Measurements from ENCODE around the gene STEAP2.

STEAP2 gene

GRCh38 chr7:90222811-90223725, 11.5 kb downstream of the STEAP2 start:
- DNase-seq (ENCODE audit: low read depth), result no peak
- TF ChIP-seq, protein P1, sequence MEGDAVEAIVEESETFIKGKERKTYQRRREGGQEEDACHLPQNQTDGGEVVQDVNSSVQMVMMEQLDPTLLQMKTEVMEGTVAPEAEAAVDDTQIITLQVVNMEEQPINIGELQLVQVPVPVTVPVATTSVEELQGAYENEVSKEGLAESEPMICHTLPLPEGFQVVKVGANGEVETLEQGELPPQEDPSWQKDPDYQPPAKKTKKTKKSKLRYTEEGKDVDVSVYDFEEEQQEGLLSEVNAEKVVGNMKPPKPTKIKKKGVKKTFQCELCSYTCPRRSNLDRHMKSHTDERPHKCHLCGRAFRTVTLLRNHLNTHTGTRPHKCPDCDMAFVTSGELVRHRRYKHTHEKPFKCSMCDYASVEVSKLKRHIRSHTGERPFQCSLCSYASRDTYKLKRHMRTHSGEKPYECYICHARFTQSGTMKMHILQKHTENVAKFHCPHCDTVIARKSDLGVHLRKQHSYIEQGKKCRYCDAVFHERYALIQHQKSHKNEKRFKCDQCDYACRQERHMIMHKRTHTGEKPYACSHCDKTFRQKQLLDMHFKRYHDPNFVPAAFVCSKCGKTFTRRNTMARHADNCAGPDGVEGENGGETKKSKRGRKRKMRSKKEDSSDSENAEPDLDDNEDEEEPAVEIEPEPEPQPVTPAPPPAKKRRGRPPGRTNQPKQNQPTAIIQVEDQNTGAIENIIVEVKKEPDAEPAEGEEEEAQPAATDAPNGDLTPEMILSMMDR (IDR thresholded peaks at IDR 0.05; ENCODE audit: low read depth, low read length, missing control alignments), result no peak
- H3K4me3 ChIP-seq (ENCODE audit: low read depth, low read length), result no peak overlapping the region

DNA sequence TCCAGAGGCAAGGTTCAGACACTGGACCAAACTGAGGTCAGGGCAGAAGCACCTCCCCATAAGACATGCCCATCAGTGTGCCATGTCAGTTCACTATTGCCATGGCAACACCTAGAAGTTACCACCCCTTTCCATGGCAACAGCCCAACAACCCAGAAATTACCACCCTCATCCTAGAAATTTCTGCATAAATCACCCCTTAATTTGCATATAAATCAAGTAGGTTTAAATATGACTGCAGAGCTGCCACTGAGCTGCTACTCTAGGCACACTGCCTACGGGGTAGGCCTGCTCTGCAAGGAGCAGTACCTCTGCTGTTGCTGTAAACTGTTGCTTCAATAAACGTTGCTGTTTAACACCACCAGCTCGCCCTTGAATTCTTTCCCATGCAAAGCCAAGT, 12.7 kb downstream of the STEAP2 start:
- TF ChIP-seq, protein P1 (IDR thresholded peaks at IDR 0.05; ENCODE audit: low read depth, low read length, missing control alignments), result no peak
- no peak for DNase-seq (ENCODE audit: low read depth)
- H3K4me3 ChIP-seq (ENCODE audit: low read depth, low read length), result no peak overlapping the region

DNA sequence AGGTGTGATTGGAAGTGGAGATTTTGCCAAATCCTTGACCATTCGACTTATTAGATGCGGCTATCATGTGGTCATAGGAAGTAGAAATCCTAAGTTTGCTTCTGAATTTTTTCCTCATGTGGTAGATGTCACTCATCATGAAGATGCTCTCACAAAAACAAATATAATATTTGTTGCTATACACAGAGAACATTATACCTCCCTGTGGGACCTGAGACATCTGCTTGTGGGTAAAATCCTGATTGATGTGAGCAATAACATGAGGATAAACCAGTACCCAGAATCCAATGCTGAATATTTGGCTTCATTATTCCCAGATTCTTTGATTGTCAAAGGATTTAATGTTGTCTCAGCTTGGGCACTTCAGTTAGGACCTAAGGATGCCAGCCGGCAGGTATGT, 13.6 kb downstream of the STEAP2 start:
- TF ChIP-seq, protein P1 (IDR thresholded peaks at IDR 0.05; ENCODE audit: low read depth, low read length, missing control alignments), result no peak
- H3K4me3 ChIP-seq (ENCODE audit: low read depth, low read length), result no peak overlapping the region
- DNase-seq (ENCODE audit: low read depth), result no peak

DNA sequence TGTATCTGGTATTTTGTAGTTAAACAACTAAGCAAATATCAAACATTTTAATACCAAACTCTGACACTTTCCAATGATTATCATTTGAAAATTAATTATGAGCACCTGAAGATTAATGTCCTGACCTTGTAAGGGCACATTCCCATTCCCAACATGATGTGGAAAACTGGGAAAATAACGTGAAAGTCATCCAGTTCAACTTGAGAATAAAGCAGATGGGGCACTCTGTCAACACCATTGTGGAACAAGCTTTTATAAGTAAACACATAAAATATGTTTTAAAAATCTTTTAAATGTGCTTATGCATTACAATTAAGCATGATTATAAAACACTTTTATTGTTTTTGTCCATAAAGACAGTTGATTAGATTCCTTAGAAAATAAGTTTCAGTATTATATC, 14.1 kb downstream of the STEAP2 start:
- TF ChIP-seq, protein P1 (IDR thresholded peaks at IDR 0.05; ENCODE audit: low read depth, low read length, missing control alignments), result no peak
- H3K4me3 ChIP-seq (ENCODE audit: low read depth, low read length), result no peak overlapping the region
- DNase-seq (ENCODE audit: low read depth), result no peak

- no peak for DNase-seq (ENCODE audit: low read depth)
- H3K4me3 ChIP-seq (ENCODE audit: low read depth, low read length), result no peak overlapping the region
- TF ChIP-seq, protein P1 (IDR thresholded peaks at IDR 0.05; ENCODE audit: low read depth, low read length, missing control alignments), result no peak
Observed at GRCh38 chr7:90227259-90227658, 15.7 kb downstream of the STEAP2 start.

GRCh38 chr7:90229682-90230081, 18.1 kb downstream of the STEAP2 start:
- TF ChIP-seq, protein P1 (IDR thresholded peaks at IDR 0.05; ENCODE audit: low read depth, low read length, missing control alignments), result no peak

DNA sequence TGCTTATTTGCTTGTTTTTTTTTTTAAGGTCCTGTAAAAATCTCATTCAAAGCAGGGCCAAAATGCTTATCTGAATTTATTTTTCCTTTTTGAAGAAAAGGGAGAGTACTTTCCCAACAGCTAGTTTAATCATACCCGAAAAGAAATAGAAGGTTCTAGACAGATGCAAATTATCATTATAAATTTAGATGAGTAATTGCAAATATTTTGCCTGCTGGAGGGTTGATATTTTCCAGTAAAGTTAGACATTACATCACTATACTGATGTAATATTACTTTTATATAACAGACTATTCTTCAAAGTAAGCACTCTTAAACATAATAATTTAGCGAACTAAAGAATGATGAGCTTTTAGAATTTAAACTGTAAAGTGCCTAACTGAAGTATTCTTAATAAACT, 19.3 kb downstream of the STEAP2 start:
- no peak for DNase-seq (ENCODE audit: low read depth)
- no peak overlapping the region for H3K4me3 ChIP-seq (ENCODE audit: low read depth, low read length)
- TF ChIP-seq, protein P1 (IDR thresholded peaks at IDR 0.05; ENCODE audit: low read depth, low read length, missing control alignments), result no peak

More at GRCh38 chr7:90229682-90230081, 18.1 kb downstream of the STEAP2 start:
- DNase-seq (ENCODE audit: low read depth), result no peak
- H3K4me3 ChIP-seq (ENCODE audit: low read depth, low read length), result no peak overlapping the region
